Neuron (in vitro differentiated cells): Measurements from ENCODE around the gene SEMA3E.

ENCODE experiments used
- H2AFZ ChIP-seq: one replicate; pipeline ENCODE4 v1.6.1; 2013; ENCODE audit warnings: low read depth, mild to moderate bottlenecking, inconsistent platforms, low read length, moderate library complexity
- H3K27me3 ChIP-seq: one replicate; pipeline ENCODE4 v1.6.1; 2013; ENCODE audit warnings: low read length; ENCODE audit not compliant: insufficient read depth
- H3K36me3 ChIP-seq: one replicate; pipeline ENCODE4 v1.6.1; 2013; ENCODE audit warnings: low read length; ENCODE audit not compliant: insufficient read depth
- H3K4me1 ChIP-seq: one replicate; pipeline ENCODE4 v1.6.1; 2013; ENCODE audit warnings: low read length; ENCODE audit not compliant: insufficient read depth
- H3K4me3 ChIP-seq: 2 replicates; pipeline ENCODE4 v1.5.1; 2013; ENCODE audit warnings: mild to moderate bottlenecking, low read length, moderate library complexity
- H3K9me3 ChIP-seq: one replicate; pipeline ENCODE4 v1.6.1; 2013; ENCODE audit warnings: low read length

Gene SEMA3E

GRCh38 chr7:83672157-83672556 lies 23.2 kb upstream of the SEMA3E start:
- Histone ChIP-seq H3K36me3 (no peaks in the 10 kb centered on the region), H3K4me3 (no peak overlapping the region), H3K4me1 (no peaks in the 10 kb centered on the region), H3K27me3 (no peaks in the 10 kb centered on the region), H2AFZ (no peak overlapping the region), H3K9me3 (no peaks in the 10 kb centered on the region)

GRCh38 chr7:83663131-83663530 lies 14.2 kb upstream of the SEMA3E start:
- Histone ChIP-seq H2AFZ (no peak overlapping the region), H3K4me1 (no peaks in the 10 kb centered on the region), H3K36me3 (no peaks in the 10 kb centered on the region), H3K27me3 (no peaks in the 10 kb centered on the region), H3K9me3 (no peaks in the 10 kb centered on the region), H3K4me3 (no peak overlapping the region)

GRCh38 chr7:83658126-83658525 lies 9.2 kb upstream of the SEMA3E start:
- Histone ChIP-seq H3K4me1 (no peaks in the 10 kb centered on the region), H2AFZ (no peak overlapping the region), H3K4me3 (no peak overlapping the region), H3K9me3 (no peaks in the 10 kb centered on the region), H3K36me3 (no peaks in the 10 kb centered on the region), H3K27me3 (no peaks in the 10 kb centered on the region)

GRCh38 chr7:83655951-83656556 lies 7.1 kb upstream of the SEMA3E start:
- Histone ChIP-seq H2AFZ (no peak overlapping the region), H3K9me3 (no peaks in the 10 kb centered on the region), H3K4me1 (no peaks in the 10 kb centered on the region), H3K4me3 (no peak overlapping the region), H3K27me3 (no peaks in the 10 kb centered on the region), H3K36me3 (no peaks in the 10 kb centered on the region)

GRCh38 chr7:83652481-83652880 lies 3.5 kb upstream of the SEMA3E start:
- Histone ChIP-seq H3K4me1 (peaks cover 10% of the 10 kb centered on the region), H2AFZ (no peak overlapping the region), H3K36me3 (no peaks in the 10 kb centered on the region), H3K4me3 (no peak overlapping the region), H3K27me3 (no peaks in the 10 kb centered on the region), H3K9me3 (no peaks in the 10 kb centered on the region)

GRCh38 chr7:83649701-83650100 lies 762 bp upstream of the SEMA3E start:
- Histone ChIP-seq H3K4me3 (no peak overlapping the region), H3K4me1 (peaks cover 10% of the 10 kb centered on the region), H3K27me3 (no peaks in the 10 kb centered on the region), H3K36me3 (no peaks in the 10 kb centered on the region), H2AFZ (no peak overlapping the region), H3K9me3 (no peaks in the 10 kb centered on the region)

- Histone ChIP-seq H3K4me3 (no peak overlapping the region), H3K9me3 (no peaks in the 10 kb centered on the region), H2AFZ (no peak overlapping the region), H3K36me3 (no peaks in the 10 kb centered on the region), H3K27me3 (no peaks in the 10 kb centered on the region), H3K4me1 (peaks cover 10% of the 10 kb centered on the region)
Measured at GRCh38 chr7:83646027-83646426, 2.9 kb downstream of the SEMA3E start.

DNA sequence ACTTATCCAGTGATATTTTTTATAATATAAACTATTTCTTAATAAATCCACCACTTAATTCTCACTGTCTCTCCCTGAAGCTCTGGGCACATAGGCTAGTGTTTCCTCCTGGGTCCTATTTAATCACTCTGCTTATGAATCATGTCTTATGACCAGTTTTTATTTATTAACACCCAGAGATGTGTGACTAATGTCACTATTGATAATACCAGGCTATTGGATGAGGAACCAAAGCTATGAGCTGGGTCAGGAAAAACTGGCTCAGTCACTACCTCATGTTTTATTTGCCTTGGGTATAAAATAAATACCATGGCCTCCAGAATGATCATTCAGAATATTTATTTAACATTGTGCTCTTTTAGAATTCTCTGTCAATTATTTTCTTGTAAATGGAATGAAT lies 5.2 kb downstream of the SEMA3E start:
- Histone ChIP-seq H3K9me3 (no peaks in the 10 kb centered on the region), H3K4me1 (peaks cover 5% of the 10 kb centered on the region), H3K4me3 (no peak overlapping the region), H3K27me3 (no peaks in the 10 kb centered on the region), H3K36me3 (no peaks in the 10 kb centered on the region), H2AFZ (no peak overlapping the region)

GRCh38 chr7:83643012-83643411 lies 5.9 kb downstream of the SEMA3E start:
- H3K27me3 ChIP-seq = no peaks in the 10 kb centered on the region
- no peak overlapping the region for H3K4me3 ChIP-seq
- no peak overlapping the region for H2AFZ ChIP-seq
- H3K36me3 ChIP-seq = no peaks in the 10 kb centered on the region
- H3K4me1 ChIP-seq = peaks cover 2% of the 10 kb centered on the region
- no peaks in the 10 kb centered on the region for H3K9me3 ChIP-seq

DNA sequence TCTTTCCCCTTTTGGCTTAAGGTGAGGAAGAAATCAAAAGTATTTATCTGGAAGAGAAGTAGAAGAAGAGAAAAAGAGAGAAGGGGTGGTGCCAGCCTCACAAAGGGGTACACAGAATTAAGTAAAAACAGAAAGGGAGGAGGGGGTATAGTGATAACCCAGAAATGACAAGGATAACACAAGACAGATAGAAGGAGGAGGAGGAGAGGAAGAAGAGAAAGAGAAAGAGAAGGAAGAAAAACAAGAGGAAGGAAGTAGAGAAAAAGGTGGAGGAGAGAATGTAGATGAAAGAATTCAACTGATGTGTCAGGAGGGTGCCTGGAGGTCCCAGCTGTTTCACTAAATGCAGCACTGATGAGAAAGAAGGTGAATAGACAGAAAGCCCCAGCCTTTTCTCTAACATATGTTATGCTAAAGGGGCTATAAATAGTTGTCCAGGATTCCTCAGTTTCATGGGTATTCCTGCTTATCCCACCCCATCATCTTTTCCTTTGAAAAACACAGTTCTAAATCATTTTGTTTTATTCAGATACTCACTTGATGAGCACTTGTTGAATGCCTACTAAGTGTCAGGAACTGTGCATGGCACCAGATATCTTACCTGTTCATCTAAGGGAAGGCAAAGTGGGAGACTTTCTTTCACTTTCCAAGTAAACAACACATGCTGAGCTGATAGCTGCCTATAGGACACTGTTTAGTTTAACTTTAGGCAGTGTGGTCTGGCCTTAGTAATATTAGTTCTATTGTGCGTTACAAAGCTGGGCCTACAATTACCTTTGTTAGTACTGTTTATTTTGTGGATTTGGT lies 8.0 kb downstream of the SEMA3E start:
- Histone ChIP-seq H3K27me3 (no peaks in the 10 kb centered on the region), H3K9me3 (no peaks in the 10 kb centered on the region), H3K36me3 (no peaks in the 10 kb centered on the region), H3K4me3 (no peak overlapping the region), H2AFZ (no peak overlapping the region), H3K4me1 (no peaks in the 10 kb centered on the region)

GRCh38 chr7:83640240-83640639 lies 8.7 kb downstream of the SEMA3E start:
- Histone ChIP-seq H3K9me3 (no peaks in the 10 kb centered on the region), H2AFZ (no peak overlapping the region), H3K27me3 (no peaks in the 10 kb centered on the region), H3K4me3 (no peak overlapping the region), H3K36me3 (no peaks in the 10 kb centered on the region), H3K4me1 (no peaks in the 10 kb centered on the region)

DNA sequence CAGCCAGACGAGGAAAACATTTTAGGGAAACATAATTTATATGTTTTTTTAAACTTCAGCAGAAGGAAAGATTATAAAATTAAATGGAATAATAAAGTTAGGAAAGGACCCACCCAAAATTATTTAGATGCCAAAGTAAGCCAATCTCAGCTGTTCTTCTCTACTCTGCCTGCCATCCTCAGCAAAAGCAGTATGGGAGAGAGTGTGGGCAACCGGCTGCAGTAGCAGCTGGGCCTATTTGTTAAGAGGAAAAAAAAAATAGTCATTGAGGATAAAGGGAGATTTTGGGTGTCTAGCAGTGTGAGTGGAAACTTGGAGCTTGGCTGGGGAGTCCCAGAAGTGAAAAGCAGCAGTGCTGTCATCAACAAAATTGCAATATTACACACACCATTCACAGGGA lies 15.4 kb downstream of the SEMA3E start:
- H3K4me3 ChIP-seq = no peak overlapping the region
- H3K27me3 ChIP-seq = no peaks in the 10 kb centered on the region
- no peaks in the 10 kb centered on the region for H3K36me3 ChIP-seq
- H3K9me3 ChIP-seq = no peaks in the 10 kb centered on the region
- H3K4me1 ChIP-seq = peaks cover 5% of the 10 kb centered on the region
- no peak overlapping the region for H2AFZ ChIP-seq

DNA sequence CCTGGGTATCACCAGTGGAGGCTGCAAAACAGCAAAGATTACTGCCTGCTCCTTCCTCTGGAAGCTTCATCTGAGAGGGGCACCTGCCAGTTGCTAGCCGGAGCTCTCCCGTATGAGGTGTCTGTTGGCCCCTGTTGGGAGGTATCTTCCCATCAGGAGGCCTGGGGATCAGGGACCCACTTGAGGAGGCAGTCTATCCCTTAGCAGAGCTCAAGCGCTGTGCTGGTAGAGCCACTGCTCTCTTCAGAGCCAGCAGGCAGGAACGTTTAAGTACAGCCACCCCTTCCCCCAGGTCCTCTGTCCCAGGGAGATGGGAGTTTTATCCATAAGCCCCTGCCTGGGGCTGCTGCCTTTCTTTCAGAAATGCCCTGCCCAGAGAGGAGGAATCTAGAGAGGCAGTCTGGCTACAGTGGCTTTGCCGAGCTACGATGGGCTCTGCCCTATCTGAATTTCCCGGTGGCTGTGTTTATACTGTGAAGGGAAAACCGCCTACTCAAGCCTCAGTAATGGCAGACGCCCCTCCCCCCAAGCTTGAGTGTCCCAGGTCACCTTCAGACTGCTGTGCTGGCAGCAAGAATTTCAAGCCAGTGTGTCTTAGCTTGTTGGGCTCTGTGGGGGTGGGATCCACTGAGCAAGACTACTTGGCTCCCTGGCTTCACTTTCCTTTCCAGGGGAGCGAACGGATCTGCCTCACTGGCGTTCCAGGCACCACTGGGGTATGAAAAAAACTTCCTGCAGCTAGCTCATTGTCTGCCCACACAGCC lies 19.6 kb downstream of the SEMA3E start:
- no peaks in the 10 kb centered on the region for H3K36me3 ChIP-seq
- no peak overlapping the region for H3K4me3 ChIP-seq
- H3K9me3 ChIP-seq = no peaks in the 10 kb centered on the region
- peaks cover 5% of the 10 kb centered on the region for H3K4me1 ChIP-seq
- H3K27me3 ChIP-seq = no peaks in the 10 kb centered on the region
- no peak overlapping the region for H2AFZ ChIP-seq
